Measurements from ENCODE around the gene NTSR2. TPM values are rescaled to one million over a fixed set of nuclear protein-coding genes. Genes with fewer than 3 reads are reported as not detected.

NTSR2 gene
- total RNA-seq, 1 experiment from 2014 or later: not detected

DNA sequence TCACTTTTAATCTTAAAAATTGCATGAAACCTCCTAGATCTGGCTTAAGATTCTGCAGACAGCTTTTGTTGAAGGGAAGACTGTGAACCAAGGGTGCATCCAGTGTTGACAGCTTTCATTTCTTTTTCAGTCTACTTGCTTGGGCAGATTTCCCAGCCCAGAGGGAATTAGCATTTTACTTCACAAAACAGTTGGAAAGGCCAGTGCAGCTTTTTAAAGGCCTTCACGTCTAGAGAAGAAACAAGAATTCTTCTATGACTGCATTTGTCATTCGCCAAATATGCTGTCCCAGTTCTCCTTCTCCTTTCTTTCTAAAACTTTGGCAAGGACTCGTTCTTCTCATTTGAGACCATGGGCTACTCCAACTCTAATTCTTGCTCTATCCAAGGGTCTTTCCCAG lies 17.4 kb downstream of the NTSR2 start:
- DNase-seq: no peak
- H3K4me3 ChIP-seq: no peak overlapping the region
- no peaks in the 10 kb centered on the region for H3K9me3 ChIP-seq
- no peaks in the 10 kb centered on the region for H3K36me3 ChIP-seq
- no peaks in the 10 kb centered on the region for H3K27me3 ChIP-seq

DNA sequence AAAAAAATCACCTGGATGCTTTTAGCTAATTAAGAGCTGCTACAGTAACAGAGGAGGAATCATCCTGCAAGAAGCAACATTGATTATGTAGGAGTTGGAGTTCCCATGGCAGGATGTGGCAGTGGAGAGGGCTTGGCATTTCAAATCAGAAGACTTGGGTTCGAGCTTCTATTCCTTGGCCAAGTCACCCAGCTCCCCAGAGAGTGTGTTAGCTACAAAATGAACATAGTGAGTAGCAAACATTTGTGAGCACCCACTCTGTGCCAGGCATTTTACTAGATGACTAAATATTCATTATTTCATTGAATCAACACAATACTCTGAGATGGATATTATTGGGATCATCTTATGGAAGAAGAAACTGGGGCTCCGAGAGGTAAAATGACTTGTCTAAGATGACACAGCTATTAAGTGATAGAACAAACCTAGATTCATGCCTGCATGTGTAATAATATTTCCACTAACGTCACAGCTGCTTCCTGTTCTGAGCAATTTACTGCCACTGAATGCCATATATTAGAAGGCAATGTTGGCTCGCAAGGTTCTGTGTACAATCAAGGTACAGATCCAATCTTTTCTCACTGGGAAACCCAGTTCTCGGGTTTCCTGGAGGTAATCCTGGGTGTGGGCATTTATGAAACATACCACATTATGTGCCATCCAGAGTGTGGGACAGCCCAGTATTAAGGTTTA lies 18.0 kb downstream of the NTSR2 start:
- no peaks in the 10 kb centered on the region for H3K9me3 ChIP-seq
- H3K36me3 ChIP-seq: no peaks in the 10 kb centered on the region
- H3K27me3 ChIP-seq: no peaks in the 10 kb centered on the region
- DNase-seq: no peak
- no peak overlapping the region for H3K4me3 ChIP-seq

DNA sequence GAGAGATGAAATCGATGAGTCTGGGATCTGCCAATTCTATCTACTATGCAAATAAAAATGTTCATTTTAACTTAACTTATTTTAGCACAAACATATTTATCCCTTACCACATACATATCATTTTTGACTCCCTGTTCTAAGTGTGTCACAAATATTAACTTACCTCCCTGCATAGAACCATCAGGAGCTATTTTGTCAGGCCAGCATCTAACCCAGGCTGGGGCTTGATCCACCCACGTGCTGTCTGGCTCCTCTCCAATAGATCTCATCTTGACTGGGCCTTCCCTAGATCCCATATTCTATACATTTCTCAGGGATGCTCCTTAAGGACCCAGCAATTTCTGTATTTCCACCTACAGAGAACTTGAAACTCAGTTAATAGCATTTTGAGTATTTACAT lies 20.9 kb downstream of the NTSR2 start:
- Histone ChIP-seq H3K9me3 (no peaks in the 10 kb centered on the region), H3K4me3 (no peak overlapping the region), H3K36me3 (no peaks in the 10 kb centered on the region), H3K27me3 (no peaks in the 10 kb centered on the region)
- DNase-seq: no peak

DNA sequence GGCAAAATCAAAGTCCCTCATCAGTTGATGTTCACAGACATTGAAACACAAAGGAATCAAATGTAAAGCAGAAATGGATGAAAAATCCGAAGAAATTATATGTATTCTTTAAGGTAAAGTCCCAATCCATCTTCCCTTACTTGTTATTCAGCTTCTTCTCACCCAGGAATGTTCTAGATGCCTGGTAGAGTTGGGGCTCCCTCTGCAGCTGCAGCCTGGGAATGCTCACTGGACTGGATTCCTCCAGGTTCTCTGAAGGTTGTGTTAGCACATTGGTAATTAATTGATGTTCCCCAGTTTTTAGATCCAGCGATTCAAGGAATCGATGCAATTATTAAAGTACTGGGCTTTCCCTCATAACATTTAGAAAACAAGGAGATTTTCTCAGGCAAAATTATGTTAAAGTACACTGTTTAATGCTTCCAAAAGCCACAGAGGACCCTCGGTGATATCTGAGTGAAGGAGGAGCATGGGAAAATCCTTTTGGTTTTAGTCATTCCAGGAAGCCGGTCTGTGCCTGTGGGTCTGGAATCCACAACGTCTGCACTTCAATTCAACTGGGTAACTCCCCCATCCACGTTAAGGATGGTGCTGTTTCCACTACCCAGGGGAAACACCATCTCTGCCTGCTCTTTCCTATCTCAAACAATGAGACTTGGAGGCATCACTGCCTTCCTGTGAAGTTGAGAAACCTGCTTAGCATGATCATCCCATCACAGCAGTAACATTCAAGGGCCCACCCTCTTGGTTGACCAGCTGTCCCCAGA lies 22.0 kb downstream of the NTSR2 start:
- DNase-seq: no peak
- Histone ChIP-seq H3K4me3 (no peak overlapping the region), H3K36me3 (no peaks in the 10 kb centered on the region), H3K27me3 (no peaks in the 10 kb centered on the region), H3K9me3 (no peaks in the 10 kb centered on the region)

DNA sequence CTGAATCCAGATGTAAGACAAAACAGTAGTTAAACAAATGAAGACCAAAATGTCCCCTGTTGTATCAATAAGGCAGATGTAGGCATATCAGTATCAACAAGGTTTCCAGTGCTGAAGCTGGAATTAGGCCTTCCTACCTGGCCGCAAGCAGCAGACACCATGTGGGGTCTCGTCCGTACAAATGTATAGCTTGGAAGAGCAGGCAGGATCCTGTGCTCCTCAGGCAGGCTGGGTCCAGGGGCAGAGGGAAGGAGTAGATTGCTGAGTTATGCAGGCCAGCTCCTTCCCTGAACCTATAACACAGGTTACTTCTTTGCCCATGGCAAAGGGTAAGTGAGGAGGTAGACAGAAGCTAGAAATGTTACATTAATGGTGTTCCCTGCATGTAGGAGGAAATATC lies 23.5 kb downstream of the NTSR2 start:
- Histone ChIP-seq H3K36me3 (no peaks in the 10 kb centered on the region), H3K4me3 (no peak overlapping the region), H3K9me3 (no peaks in the 10 kb centered on the region), H3K27me3 (no peaks in the 10 kb centered on the region)
- no peak for DNase-seq

DNA sequence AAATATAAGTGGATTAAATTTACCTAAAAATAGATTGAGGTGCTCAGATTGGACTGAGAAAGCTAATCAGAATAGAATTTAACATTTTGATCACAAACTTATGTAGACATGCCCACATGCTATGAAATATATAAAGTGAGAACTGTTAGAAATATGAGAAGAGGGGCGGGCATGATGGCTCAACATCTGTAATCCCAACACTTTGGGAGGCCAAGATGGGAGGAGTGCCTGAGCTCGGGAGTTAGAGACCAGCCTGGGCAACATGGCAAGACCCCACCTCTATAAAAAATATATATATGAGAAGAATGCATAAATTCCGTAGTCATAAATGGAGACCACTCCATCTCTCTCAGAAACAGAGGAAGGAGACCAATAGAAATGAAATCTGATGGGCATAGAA lies 25.7 kb downstream of the NTSR2 start:
- DNase-seq: no peak
- H3K9me3 ChIP-seq: no peaks in the 10 kb centered on the region
- H3K27me3 ChIP-seq: no peaks in the 10 kb centered on the region

DNA sequence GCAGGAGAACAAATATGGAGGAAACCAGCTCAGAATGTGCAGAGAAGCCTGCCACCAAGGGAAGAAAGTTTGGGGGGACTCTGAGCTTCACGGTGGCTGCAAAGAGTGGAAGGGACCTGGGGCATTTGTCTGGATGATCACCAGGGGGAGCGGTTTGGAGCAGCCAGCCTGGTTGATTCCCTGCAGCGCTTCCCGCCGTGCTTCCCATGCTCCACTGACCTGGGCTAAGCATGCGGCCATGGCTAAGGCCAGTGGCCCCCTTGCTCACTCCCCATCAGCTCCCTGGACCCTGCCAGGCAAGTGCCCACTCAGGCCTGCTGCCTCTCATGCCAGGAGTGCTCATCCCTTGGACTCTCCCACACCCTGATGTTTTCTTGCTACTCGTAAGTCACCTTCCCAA lies 27.0 kb downstream of the NTSR2 start:
- no peaks in the 10 kb centered on the region for H3K27me3 ChIP-seq
- no peak for DNase-seq
- H3K9me3 ChIP-seq: no peaks in the 10 kb centered on the region
- H3K4me3 ChIP-seq: no peak overlapping the region
- H3K36me3 ChIP-seq: no peaks in the 10 kb centered on the region

More for the DNA sequence above, 25.7 kb downstream of the NTSR2 start:
- H3K36me3 ChIP-seq: no peaks in the 10 kb centered on the region
- H3K4me3 ChIP-seq: no peak overlapping the region

DNA sequence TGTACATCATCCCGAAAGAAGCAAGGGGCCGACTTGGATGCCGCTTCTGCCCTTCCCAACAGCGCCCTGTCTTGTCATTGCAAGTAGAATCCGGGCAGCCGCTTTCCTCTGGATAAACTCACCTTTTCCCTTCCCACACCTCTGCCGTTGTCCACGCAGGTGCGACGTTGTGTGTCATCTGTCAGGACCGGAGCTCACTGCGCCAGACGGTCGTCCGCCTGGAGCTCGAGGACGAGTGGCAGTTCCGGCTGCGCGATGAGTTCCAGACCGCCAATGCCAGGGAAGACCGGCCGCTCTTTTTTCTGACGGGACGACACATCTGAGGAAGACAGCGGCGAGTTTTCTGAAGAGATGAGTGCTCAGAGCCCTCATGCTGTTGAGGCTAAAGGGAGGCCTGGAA lies 29.9 kb downstream of the NTSR2 start:
- Histone ChIP-seq H3K4me3 (no peak overlapping the region), H3K27me3 (no peaks in the 10 kb centered on the region), H3K9me3 (no peaks in the 10 kb centered on the region), H3K36me3 (no peaks in the 10 kb centered on the region)
- no peak for DNase-seq

DNA sequence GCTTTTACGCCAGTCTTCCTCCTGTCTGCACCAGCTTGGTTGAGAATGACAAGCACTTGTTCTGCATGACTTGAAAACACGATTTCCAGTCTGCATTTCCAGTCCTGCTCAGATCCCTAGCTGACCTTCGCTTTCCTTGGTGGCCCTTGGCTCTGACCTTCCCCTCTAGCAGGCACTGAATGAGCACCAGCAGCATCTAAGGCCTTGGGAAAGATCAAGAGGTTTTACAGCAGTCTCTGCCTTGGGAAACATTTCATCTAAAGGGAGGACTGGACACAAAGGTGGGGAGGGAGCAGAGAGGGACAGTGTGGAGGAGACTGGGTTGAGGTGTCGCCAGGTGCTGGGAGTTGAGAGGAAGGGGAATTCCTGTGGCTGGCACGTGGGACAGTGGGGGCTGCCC lies 30.5 kb downstream of the NTSR2 start:
- DNase-seq: no peak
- no peaks in the 10 kb centered on the region for H3K9me3 ChIP-seq
- H3K27me3 ChIP-seq: no peaks in the 10 kb centered on the region
- no peaks in the 10 kb centered on the region for H3K36me3 ChIP-seq
- H3K4me3 ChIP-seq: no peak overlapping the region

DNA sequence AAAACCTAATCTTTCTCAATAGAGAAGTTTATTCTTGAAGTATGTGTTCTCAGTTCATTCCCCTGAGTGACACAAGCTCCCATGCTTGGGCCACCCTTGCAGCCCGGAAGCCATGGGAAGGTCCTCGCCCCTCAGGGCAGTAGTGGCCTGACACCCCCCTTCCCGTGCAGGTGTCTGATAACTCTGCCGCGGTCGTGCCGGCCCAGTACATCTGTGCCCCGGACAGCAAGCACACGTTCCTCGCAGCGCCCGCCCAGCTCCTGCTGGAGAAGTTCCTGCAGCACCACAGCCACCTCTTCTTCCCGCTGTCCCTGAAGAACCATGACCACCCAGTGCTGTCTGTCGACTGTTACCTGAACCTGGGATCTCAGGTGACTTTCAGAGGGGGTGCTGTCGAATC lies 32.4 kb downstream of the NTSR2 start:
- no peak overlapping the region for H3K4me3 ChIP-seq
- H3K27me3 ChIP-seq: no peaks in the 10 kb centered on the region
- H3K36me3 ChIP-seq: no peaks in the 10 kb centered on the region
- no peak for DNase-seq
- H3K9me3 ChIP-seq: no peaks in the 10 kb centered on the region

DNA sequence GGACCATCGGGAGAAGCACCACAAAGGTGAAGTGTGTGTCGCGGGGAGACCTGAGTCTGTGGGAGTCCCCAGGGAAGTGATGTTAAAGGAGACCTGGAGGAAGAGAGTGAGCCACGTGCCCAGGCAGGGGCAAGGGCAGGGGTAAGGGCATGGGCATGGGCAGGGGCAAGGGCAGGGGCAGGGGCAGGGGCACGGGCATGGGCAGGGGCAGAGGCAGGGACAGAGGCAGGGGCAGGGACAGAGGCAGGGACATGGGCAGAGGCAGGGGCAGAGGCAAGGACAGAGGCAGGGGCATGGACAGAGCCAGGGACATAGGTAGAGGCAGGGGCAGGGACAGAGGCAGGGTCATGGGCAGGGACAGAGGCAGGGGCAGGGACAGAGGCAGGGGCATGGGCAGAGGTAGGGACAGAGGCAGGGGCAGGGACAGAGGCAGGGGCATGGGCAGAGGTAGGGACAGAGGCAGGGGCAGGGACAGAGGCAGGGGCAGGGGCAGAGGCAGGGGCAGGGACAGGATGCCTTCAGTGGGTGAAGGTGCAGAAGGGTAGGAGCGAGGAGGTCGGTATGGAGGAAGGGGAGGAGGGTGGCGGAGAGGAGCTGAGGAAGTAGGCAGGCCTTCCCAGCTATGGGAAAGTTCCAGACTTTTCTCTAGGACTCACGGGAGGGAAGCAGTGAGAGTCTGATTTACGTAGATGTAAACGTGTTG lies 33.3 kb downstream of the NTSR2 start:
- H3K9me3 ChIP-seq: no peaks in the 10 kb centered on the region
- DNase-seq: no peak
- H3K4me3 ChIP-seq: no peak overlapping the region
- no peaks in the 10 kb centered on the region for H3K36me3 ChIP-seq
- no peaks in the 10 kb centered on the region for H3K27me3 ChIP-seq

DNA sequence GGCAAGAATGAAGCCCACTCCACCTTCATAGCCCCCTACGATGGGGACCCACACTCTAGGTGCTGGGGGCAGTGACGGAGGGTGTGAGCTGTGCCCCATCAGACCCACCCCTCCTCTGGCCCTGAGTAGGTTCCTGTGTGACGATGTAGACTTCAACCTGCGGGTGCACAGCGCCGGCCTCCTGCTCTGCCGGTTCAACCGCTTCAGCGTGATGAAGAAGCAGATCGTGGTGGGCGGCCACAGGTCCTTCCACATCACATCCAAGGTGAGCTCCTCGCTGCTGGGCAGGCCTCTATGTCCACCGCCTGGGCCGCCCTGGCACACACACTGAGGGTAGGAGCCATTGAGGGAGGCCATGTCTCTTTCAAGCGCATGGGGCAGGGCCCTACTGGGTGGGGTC lies 34.9 kb downstream of the NTSR2 start:
- no peaks in the 10 kb centered on the region for H3K9me3 ChIP-seq
- no peak overlapping the region for H3K4me3 ChIP-seq
- no peaks in the 10 kb centered on the region; the same call in 1 of the 2 replicates for H3K36me3 ChIP-seq
- H3K27me3 ChIP-seq: no peaks in the 10 kb centered on the region
- no peak for DNase-seq

DNA sequence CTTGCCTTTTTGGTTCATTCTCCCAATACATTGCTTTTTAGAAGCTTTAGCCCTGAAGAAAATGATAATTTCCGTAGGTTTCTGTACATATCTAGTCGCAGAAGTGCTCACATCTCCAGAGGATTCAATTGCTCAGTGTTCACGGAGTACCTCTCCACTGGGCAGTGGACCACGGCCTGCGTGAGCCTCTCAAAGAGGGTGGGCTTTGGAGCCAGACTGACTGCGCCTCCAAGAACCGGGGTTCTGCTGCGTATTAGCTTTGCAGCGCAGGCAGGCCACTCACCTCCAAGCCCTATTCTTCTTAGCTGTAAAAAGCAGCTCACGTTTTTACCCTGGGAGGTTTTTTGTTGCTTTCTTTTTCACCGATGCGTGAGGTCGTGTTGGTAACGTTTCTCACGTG lies 35.4 kb downstream of the NTSR2 start:
- Histone ChIP-seq H3K9me3 (no peaks in the 10 kb centered on the region), H3K4me3 (no peak overlapping the region), H3K36me3 (no peaks in the 10 kb centered on the region; the same call in 1 of the 2 replicates), H3K27me3 (no peaks in the 10 kb centered on the region)
- DNase-seq: no peak

DNA sequence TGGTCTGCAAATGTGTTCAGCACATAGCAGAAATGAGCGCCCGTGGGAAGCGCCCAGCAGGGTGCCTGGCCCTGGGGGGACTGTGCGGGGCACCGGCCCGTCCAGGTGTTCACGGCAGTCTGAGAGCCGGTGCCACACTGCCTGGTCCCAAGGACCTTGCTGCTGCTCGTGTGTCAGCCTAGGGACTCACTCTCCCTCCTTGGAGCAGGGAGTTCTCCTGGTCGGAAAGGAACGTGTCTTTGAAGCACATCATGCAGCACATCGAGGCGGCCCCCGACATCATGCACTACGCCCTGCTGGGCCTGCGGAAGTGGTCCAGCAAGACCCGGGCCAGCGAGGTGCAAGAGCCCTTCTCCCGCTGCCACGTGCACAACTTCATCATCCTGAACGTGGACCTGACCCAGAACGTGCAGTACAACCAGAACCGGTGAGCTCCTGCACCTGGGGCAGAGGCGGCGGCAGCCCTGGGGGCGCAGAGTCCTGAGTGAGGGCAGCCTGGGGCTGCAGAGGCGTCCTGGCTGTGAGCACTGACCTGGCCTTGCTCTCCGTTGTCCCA lies 36.0 kb downstream of the NTSR2 start:
- no peak for DNase-seq
- no peaks in the 10 kb centered on the region for H3K9me3 ChIP-seq
- H3K4me3 ChIP-seq: no peak overlapping the region
- no peaks in the 10 kb centered on the region; the same call in 1 of the 2 replicates for H3K36me3 ChIP-seq
- H3K27me3 ChIP-seq: no peaks in the 10 kb centered on the region

DNA sequence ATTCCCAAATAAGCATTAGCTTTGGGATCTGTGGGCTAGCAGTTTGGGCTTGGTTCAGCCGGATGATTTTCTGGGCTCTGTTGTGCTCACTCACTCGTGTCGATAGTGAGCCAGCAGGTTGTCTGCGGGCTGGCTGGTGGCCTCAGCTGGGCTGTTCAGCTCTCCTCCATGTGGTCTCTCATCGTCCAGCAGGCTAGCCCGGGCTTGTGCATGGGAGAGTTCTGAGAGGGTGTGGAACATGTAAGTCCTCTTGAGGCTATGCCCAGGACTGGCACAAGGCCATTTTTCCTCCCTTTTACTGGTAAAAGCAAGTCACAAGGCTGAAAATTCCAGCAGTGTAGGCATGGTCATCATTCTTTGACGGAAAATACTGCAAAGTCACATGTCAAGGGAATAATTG lies 38.5 kb downstream of the NTSR2 start:
- Histone ChIP-seq H3K27me3 (no peaks in the 10 kb centered on the region), H3K4me3 (no peak overlapping the region), H3K9me3 (peaks cover 8% of the 10 kb centered on the region), H3K36me3 (peaks cover 5% of the 10 kb centered on the region)
- peak; percentile 77 for DNase-seq

DNA sequence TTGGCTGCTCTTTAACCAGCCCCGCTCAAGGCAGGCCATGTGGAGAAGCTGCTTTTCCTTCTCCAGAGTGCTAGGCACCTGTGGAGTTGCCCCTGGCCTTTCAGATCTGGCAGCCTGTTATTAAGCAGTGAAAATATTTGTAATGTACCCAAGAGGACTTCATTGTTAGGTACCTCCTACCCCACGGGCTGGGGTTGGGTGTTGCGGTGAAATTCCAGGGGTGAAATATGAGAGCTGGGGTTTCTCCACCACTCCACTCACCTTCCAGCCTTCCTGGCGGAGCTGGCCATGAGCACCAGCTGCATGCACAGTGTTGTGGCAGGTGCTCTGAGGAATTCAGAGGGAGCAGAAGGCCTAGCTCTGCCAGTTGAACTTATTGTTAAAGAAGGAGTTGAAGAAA lies 39.1 kb downstream of the NTSR2 start:
- peaks cover 5% of the 10 kb centered on the region for H3K36me3 ChIP-seq
- peaks cover 8% of the 10 kb centered on the region for H3K9me3 ChIP-seq
- H3K27me3 ChIP-seq: no peaks in the 10 kb centered on the region
- no peak overlapping the region for H3K4me3 ChIP-seq
- DNase-seq: no peak

DNA sequence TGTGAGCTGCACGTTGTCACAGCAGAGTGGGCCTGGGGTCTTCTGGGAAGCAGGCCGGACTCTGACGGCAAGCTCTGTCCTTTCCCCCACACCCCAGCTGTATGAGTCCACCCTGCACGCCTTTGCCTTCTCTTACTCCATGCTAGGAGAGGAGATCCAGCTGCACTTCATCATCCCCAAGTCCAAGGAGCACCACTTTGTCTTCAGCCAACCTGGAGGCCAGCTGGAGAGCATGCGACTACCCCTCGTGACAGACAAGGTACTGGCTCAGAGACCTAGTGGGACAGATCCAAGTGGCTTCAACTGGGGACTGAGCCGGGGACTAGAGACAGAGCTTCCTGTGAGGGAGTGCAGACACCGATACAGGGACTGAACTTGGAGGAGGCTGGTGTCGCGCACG lies 40.1 kb downstream of the NTSR2 start:
- Histone ChIP-seq H3K9me3 (peaks cover 8% of the 10 kb centered on the region), H3K4me3 (no peak overlapping the region), H3K36me3 (peaks cover 5% of the 10 kb centered on the region), H3K27me3 (no peaks in the 10 kb centered on the region)
- DNase-seq: no peak

Data from MG63 (cell line).